ENCODE results near the gene CPM. TPM values are rescaled to one million over a fixed set of nuclear protein-coding genes. Genes with fewer than 3 reads are reported as not detected.
A peak's percentile ranks its signal among the peaks of the same experiment; 100 is the strongest.
"Not testable (repeated sequence)": the region's sequence is repeated elsewhere in the genome, so short reads cannot be mapped to it uniquely, and the experiment has no call there.

Gene CPM
- total RNA-seq, 1 donor from 2014 or later: not detected

GRCh38 chr12:68805592-68806120, 127.3 kb downstream of the CPM start:
- Mint-ChIP-seq H3K4me3 (no peak overlapping the region), H3K27ac (ENCODE audit: unreplicated experiment) (no peak overlapping the region)
- DNase-seq (ENCODE audit: low read depth, low spot score): no peak

GRCh38 chr12:68804657-68805591, 128.0 kb downstream of the CPM start:
- peaks cover 15% of the 10 kb centered on the region for H3K4me1 Mint-ChIP-seq
- DNase-seq (ENCODE audit: low read depth, low spot score): no peak
- no peak overlapping the region for H3K4me3 Mint-ChIP-seq
- peaks cover 8% of the 10 kb centered on the region for H3K36me3 Mint-ChIP-seq (ENCODE audit: low read depth)
- H3K9me3 Mint-ChIP-seq: no peaks in the 10 kb centered on the region
- H3K27ac Mint-ChIP-seq (ENCODE audit: unreplicated experiment): no peak overlapping the region
- no peaks in the 10 kb centered on the region for H3K27me3 Mint-ChIP-seq (ENCODE audit: low read depth)
- no peak for TF ChIP-seq CTCF (conservative IDR thresholded peaks at IDR 0.05)

More at GRCh38 chr12:68805592-68806120, 127.3 kb downstream of the CPM start:
- no peak for TF ChIP-seq CTCF (conservative IDR thresholded peaks at IDR 0.05)
- Mint-ChIP-seq H3K9me3 (no peaks in the 10 kb centered on the region), H3K4me1 (peaks cover 15% of the 10 kb centered on the region), H3K36me3 (ENCODE audit: low read depth) (peaks cover 8% of the 10 kb centered on the region), H3K27me3 (ENCODE audit: low read depth) (no peaks in the 10 kb centered on the region)

- Mint-ChIP-seq H3K36me3 (ENCODE audit: low read depth) (peaks cover 4% of the 10 kb centered on the region), H3K27ac (ENCODE audit: unreplicated experiment) (no peak overlapping the region)
- no peak for DNase-seq (ENCODE audit: low read depth, low spot score)
Measured at GRCh38 chr12:68803948-68804656, 128.9 kb downstream of the CPM start.

GRCh38 chr12:68802911-68803651, 129.9 kb downstream of the CPM start:
- H3K36me3 Mint-ChIP-seq (ENCODE audit: low read depth); H3K9me3 Mint-ChIP-seq; H3K4me3 Mint-ChIP-seq; H3K27ac Mint-ChIP-seq (ENCODE audit: unreplicated experiment); DNase-seq (ENCODE audit: low read depth, low spot score); H3K27me3 Mint-ChIP-seq (ENCODE audit: low read depth); H3K4me1 Mint-ChIP-seq: not testable (repeated sequence)

More at GRCh38 chr12:68803948-68804656, 128.9 kb downstream of the CPM start:
- TF ChIP-seq CTCF (conservative IDR thresholded peaks at IDR 0.05): no peak
- Mint-ChIP-seq H3K4me1 (peaks cover 11% of the 10 kb centered on the region), H3K9me3 (no peaks in the 10 kb centered on the region), H3K4me3 (peak overlapping the region; percentile 49), H3K27me3 (ENCODE audit: low read depth) (no peaks in the 10 kb centered on the region)

GRCh38 chr12:68802372-68802745, 130.6 kb downstream of the CPM start:
- DNase-seq (ENCODE audit: low read depth, low spot score); H3K27ac Mint-ChIP-seq (ENCODE audit: unreplicated experiment); H3K36me3 Mint-ChIP-seq (ENCODE audit: low read depth); H3K9me3 Mint-ChIP-seq; H3K4me3 Mint-ChIP-seq; H3K27me3 Mint-ChIP-seq (ENCODE audit: low read depth); H3K4me1 Mint-ChIP-seq: not testable (repeated sequence)

Other genes starting within 250 kb of the CPM start
- 128 and 136 TPM in 2 replicates for gene NUP107, start 246.2 kb downstream of the CPM start, total RNA-seq
- 15.1 and 16.1 TPM in 2 replicates for gene SLC35E3, start 187.0 kb downstream of the CPM start, total RNA-seq
- 123 TPM in 2 replicates for gene MDM2, start 125.0 kb downstream of the CPM start, total RNA-seq

Measured in neural crest cell (in vitro differentiated cells).